HL-60 (cell line): ENCODE measurements around the gene ATXN2.

Experiments
- DNase-seq, 2 experiments: peaks; one replicate each; pipeline ENCODE4 v3.0.0-alpha.2; 2010 to 2020; ENCODE audit warnings: low read depth in 1 of 2, low spot score in 1 of 2
- H3K27ac ChIP-seq: fragments of 250-450 bp; sonication (Bioruptor Pico); replicated peaks from 2 replicates; pipeline ENCODE4 v1.5.1; 2020; ENCODE audit warnings: mild to moderate bottlenecking, moderate library complexity
- H3K27me3 ChIP-seq: fragments of 250-450 bp; sonication (Bioruptor Pico); 2 replicates; pipeline ENCODE4 v1.5.1; 2021; ENCODE audit warnings: mild to moderate bottlenecking, moderate library complexity; ENCODE audit not compliant: insufficient read depth, poor library complexity, severe bottlenecking
- H3K4me3 ChIP-seq: replicated peaks from 2 replicates; pipeline ENCODE4 v1.5.1; 2011; ENCODE audit warnings: mild to moderate bottlenecking, control low read depth, low read length; ENCODE audit not compliant: insufficient read depth
- CTCF ChIP-seq: IDR thresholded peaks from one replicate; pipeline ENCODE4 v1.5.1; 2011; ENCODE audit warnings: low read length, control low read depth, inconsistent platforms; ENCODE audit not compliant: insufficient read depth
- GABPA ChIP-seq: IDR thresholded peaks from 2 replicates; pipeline ENCODE4 v1.6.1; 2012; ENCODE audit warnings: low read depth
- POLR2AphosphoS5 ChIP-seq: IDR thresholded peaks from 2 replicates; pipeline ENCODE4 v1.6.1; 2012; ENCODE audit warnings: low read depth
- REST ChIP-seq: IDR thresholded peaks from 2 replicates; pipeline ENCODE4 v1.6.1; 2012; ENCODE audit warnings: low read depth; ENCODE audit not compliant: insufficient replicate concordance
- SPI1 ChIP-seq: IDR thresholded peaks from 2 replicates; pipeline ENCODE4 v1.6.1; 2012; ENCODE audit warnings: low read depth, mild to moderate bottlenecking, borderline replicate concordance

The ATXN2 gene

GRCh38 chr12:111429828-111430432, 169.2 kb downstream of the ATXN2 start:
- TF ChIP-seq POLR2AphosphoS5 = no peak
- no peak for TF ChIP-seq CTCF
- TF ChIP-seq GABPA = no peak
- no peak for TF ChIP-seq REST
- no peak for TF ChIP-seq SPI1
- no peak for DNase-seq
- Histone ChIP-seq H3K4me3 (no peak overlapping the region), H3K27ac (peak overlapping the region; percentile 53), H3K27me3 (no peaks in the 10 kb centered on the region)

GRCh38 chr12:111428728-111429175, 170.4 kb downstream of the ATXN2 start:
- DNase-seq = peak in 1 of 2 experiments; percentile 94
- no peaks in the 10 kb centered on the region for H3K27me3 ChIP-seq
- TF ChIP-seq REST (no peak), POLR2AphosphoS5 (no peak; the same call in 1 of the 2 replicates), SPI1 (peak; percentile 66; the same call in 1 of the 2 replicates), GABPA (peak; percentile 73), CTCF (no peak)
- peak overlapping the region; percentile 50 for H3K27ac ChIP-seq
- no peak overlapping the region for H3K4me3 ChIP-seq

GRCh38 chr12:111428081-111428727, 170.9 kb downstream of the ATXN2 start:
- Histone ChIP-seq H3K4me3 (no peak overlapping the region), H3K27ac (peak overlapping the region; percentile 50), H3K27me3 (no peaks in the 10 kb centered on the region)
- no peak for DNase-seq
- no peak for TF ChIP-seq SPI1
- no peak for TF ChIP-seq GABPA
- TF ChIP-seq CTCF = no peak
- no peak for TF ChIP-seq REST
- no peak; the same call in 1 of the 2 replicates for TF ChIP-seq POLR2AphosphoS5
